Measurements from ENCODE around the gene MCRIP1.

Gene MCRIP1

GRCh38 chr17:81802856-81803643 lies 30.0 kb downstream of the MCRIP1 start:
- DNase-seq: no peak

- DNase-seq: no peak
These were observed 30.9 kb downstream of the MCRIP1 start for GRCh38 chr17:81802048-81802758.

GRCh38 chr17:81801327-81801726 lies 31.8 kb downstream of the MCRIP1 start:
- no peak for DNase-seq

GRCh38 chr17:81794509-81794908 lies 38.6 kb downstream of the MCRIP1 start:
- DNase-seq: no peak

GRCh38 chr17:81794074-81794476 lies 39.0 kb downstream of the MCRIP1 start:
- DNase-seq: no peak

GRCh38 chr17:81792675-81793615 lies 40.1 kb downstream of the MCRIP1 start:
- no peak for DNase-seq
